Right atrium auricular region (tissue), 2 donors: ENCODE measurements around the gene BPIFB2. TPM values are rescaled to one million over a fixed set of nuclear protein-coding genes. Genes with fewer than 3 reads are reported as not detected.

ENCODE experiments used
- DNase-seq: peaks from one replicate; pipeline ENCODE4 v3.0.0-alpha.2; 2019; ENCODE audit warnings: low spot score
- H3K27ac ChIP-seq, 2 donors: fragments of 200-600 bp; sonication (generic); 1 replicate in 1 of 2; 2 replicates in 1 of 2; pipeline ENCODE4 v1.5.1; 2016 to 2019
- H3K27me3 ChIP-seq, 2 donors: fragments of 200-600 bp; sonication (generic); one replicate each; pipeline versions ENCODE4 v1.5.1 to v1.6.0; 2017 to 2019
- H3K36me3 ChIP-seq: fragments of 200-600 bp; sonication (generic); one replicate; pipeline ENCODE4 v1.5.1; 2016
- H3K4me1 ChIP-seq, 2 donors: fragments of 200-600 bp; sonication (generic); one replicate each; pipeline versions ENCODE4 v1.5.1 to v1.6.0; 2017 to 2019
- H3K4me3 ChIP-seq, 2 donors: fragments of 200-600 bp; sonication (generic); 1 replicate in 1 of 2; 2 replicates in 1 of 2; pipeline ENCODE4 v1.5.1; 2017 to 2019; ENCODE audit warnings: mild to moderate bottlenecking in 1 of 2, moderate library complexity in 1 of 2
- H3K9me3 ChIP-seq, 2 donors: fragments of 200-600 bp; sonication (generic); one replicate each; pipeline ENCODE4 v1.5.1; 2019
- total RNA-seq, 2 donors: library from RNA; depleted of rRNA; stranded (reverse); fragments of >200 nt; gene quantifications; one replicate each; pipeline ENCODE4 v1.1.0, GENCODE V29; 2016
- TF ChIP-seq, protein P1 (sequence below), 2 donors: fragments of 200-600 bp; sonication (generic); IDR thresholded peaks; one replicate each; pipeline ENCODE4 v1.5.1; 2019; ENCODE audit warnings: antibody characterized with exemption in 2 of 2

Gene BPIFB2
- total RNA-seq, 2 donors from 2014 or later: not detected

DNA sequence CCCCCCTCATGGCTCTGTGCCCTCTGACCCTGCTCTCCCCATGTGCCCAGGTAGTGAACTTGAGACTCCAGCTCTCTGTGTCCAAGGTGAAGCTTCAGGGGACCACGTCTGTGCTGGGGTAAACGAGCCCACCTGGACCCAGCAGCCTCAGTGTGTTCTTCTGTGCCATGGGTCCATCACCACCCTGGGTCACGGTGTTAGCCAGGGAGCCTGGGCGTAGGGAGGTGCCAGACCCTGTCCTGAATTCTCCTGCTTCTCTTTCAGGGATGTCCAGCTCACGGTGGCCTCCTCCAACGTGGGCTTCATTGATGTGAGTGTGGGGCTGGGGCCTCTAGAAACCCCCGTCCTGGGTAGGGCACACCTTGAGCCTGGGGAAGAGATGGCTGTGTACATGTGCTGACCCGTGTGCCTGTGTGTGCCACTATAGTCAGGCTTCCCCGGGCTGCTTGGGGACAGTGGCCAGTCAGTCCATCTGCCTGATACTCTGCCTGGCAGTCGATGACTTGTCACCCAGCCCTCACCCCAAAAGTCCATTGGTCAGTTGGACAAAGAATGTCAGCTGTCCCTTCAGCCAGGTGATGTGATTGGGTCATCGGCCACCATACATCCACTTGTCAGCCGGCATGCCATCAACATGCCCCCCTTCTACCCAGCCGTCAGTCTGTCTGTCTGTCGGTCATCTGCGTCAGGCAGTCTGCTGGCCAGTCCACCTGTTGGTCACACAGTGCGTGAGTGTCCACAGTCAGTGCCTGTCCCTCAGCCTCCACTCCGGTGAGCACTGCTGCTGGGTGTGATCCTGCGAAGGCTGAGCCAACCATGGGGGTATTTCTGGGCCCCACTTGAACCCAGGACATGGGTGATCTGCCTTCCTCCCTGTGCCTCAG, 13.0 kb downstream of the BPIFB2 start:
- no peak for DNase-seq
- Histone ChIP-seq H3K27ac (no peak overlapping the region), H3K4me1 (no peaks in the 10 kb centered on the region), H3K9me3 (no peaks in the 10 kb centered on the region), H3K27me3 (no peaks in the 10 kb centered on the region), H3K36me3 (no peaks in the 10 kb centered on the region), H3K4me3 (no peak overlapping the region)
- TF ChIP-seq, protein P1, sequence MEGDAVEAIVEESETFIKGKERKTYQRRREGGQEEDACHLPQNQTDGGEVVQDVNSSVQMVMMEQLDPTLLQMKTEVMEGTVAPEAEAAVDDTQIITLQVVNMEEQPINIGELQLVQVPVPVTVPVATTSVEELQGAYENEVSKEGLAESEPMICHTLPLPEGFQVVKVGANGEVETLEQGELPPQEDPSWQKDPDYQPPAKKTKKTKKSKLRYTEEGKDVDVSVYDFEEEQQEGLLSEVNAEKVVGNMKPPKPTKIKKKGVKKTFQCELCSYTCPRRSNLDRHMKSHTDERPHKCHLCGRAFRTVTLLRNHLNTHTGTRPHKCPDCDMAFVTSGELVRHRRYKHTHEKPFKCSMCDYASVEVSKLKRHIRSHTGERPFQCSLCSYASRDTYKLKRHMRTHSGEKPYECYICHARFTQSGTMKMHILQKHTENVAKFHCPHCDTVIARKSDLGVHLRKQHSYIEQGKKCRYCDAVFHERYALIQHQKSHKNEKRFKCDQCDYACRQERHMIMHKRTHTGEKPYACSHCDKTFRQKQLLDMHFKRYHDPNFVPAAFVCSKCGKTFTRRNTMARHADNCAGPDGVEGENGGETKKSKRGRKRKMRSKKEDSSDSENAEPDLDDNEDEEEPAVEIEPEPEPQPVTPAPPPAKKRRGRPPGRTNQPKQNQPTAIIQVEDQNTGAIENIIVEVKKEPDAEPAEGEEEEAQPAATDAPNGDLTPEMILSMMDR (IDR thresholded peaks at IDR 0.05): no peak

DNA sequence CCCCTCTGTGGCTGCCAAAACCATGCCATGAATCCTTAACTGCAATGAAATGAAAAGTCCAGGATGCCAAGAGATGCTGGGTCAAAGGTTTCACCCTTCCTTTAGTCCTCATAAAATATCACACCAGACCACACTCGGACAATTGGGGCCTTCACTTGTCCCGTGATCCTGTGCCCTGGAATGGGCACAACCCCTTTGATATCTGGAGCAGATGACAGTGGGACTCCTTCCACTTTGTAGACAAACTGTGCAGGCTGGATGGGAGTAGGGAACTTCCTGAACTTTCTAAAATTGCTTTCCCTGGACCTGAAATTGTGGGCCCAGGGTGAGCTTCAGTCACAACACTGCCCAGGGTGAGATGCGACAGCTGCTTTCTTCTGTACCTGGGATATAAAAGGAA, 14.4 kb downstream of the BPIFB2 start:
- no peak overlapping the region for H3K4me3 ChIP-seq
- no peaks in the 10 kb centered on the region for H3K27me3 ChIP-seq
- DNase-seq: no peak
- no peaks in the 10 kb centered on the region for H3K4me1 ChIP-seq
- no peak overlapping the region for H3K27ac ChIP-seq
- TF ChIP-seq, protein P1 (IDR thresholded peaks at IDR 0.05): no peak
- no peaks in the 10 kb centered on the region for H3K9me3 ChIP-seq
- H3K36me3 ChIP-seq: no peaks in the 10 kb centered on the region

DNA sequence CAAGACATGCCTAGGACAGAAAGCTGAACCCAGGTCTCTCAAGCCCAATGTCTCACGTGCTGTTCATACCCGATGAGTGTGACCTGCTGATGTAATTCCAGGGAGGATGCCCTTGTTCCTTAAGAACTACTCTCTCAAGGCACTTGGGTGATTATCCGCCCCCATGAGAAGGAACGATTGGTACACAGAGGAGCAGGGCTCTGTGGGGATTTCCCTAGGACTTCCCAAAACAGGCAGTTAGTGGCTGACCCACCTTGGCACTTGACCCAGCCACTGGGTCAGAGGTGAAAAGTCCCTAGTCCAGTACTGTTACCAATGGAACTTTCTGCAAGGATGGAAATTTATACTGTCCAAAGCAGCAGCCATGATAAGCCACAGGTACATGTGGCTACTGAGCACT, 14.8 kb downstream of the BPIFB2 start:
- Histone ChIP-seq H3K27me3 (no peaks in the 10 kb centered on the region), H3K4me3 (no peak overlapping the region), H3K27ac (no peak overlapping the region), H3K9me3 (no peaks in the 10 kb centered on the region), H3K36me3 (no peaks in the 10 kb centered on the region), H3K4me1 (no peaks in the 10 kb centered on the region)
- TF ChIP-seq, protein P1 (IDR thresholded peaks at IDR 0.05): no peak
- no peak for DNase-seq

DNA sequence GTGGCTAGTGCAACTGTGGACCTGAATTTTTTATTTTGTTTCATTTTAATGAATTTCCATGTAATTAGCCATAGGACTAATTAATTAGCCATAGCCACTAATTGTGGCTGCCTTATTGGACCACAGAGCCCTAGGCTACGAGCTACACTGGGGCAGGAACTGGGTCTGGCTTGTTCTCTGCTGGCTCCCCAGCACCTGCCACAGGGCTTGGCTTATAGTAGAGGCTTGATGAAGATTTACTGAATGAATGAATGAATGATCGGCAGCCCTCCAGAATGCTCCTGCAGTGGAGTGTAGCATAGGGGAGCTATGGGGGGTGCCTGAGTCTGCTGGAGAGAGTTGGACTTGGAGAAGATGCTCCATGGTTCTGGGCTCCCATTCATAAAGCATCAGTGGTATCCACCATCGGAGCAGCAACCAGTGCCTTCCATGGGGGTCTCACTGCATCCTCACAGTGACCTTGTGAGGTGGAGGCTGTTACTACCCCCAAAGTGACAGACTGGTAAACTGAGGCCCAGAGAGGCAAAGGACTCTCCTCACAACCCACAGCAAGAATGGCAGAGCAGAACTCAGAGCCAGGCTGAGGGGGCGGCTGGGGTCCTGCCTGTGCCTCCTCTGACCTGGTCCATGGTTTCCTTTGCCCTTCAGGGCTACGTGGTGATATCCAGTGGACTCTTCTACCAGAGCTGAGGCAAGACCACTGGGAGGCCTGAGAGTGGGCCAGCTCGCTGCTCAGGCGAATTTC, 15.4 kb downstream of the BPIFB2 start:
- DNase-seq: no peak
- Histone ChIP-seq H3K27ac (no peak overlapping the region), H3K36me3 (no peaks in the 10 kb centered on the region), H3K27me3 (no peaks in the 10 kb centered on the region), H3K4me1 (no peaks in the 10 kb centered on the region), H3K9me3 (no peaks in the 10 kb centered on the region), H3K4me3 (no peak overlapping the region)
- TF ChIP-seq, protein P1 (IDR thresholded peaks at IDR 0.05): no peak

DNA sequence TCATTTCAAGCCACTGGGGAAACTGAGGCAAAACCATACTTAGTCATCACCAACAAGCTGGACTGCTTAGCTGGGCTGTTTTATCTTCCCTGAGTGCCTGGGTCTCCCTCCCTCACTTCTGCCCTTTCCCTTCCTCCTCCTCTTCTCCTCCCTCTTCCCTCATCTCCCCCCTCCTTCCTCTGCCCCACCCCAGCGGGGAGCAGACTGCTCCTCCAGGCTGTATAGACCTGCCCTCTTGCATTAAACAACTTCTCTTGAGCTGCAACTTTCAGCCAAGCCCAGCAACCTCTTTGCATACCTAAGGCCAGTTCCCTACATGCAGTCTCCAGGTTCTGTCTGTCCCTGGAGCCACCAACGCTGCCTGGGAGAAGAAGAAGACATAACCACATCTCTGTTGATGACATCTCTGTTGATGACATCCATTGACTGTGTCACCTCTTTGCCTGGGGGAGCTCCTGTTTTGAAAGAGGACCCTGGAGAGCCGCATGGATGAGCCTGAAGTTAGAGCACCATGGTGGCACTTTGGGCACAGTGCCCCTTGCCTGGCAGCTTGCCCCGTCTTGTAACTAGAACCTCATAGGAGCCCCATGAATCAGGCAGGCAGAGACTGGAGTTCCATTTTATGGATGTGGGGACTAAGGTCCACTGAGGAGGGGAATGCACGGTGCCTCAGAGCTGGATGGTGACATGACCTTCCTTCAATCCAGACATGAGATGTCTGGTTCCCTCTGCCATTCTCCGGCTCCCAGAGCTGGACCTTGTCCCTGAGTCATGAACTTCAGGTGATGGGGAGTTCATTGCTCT, 16.1 kb downstream of the BPIFB2 start:
- TF ChIP-seq, protein P1 (IDR thresholded peaks at IDR 0.05): no peak
- Histone ChIP-seq H3K9me3 (no peaks in the 10 kb centered on the region), H3K4me3 (no peak overlapping the region), H3K27me3 (no peaks in the 10 kb centered on the region), H3K27ac (no peak overlapping the region), H3K4me1 (no peaks in the 10 kb centered on the region), H3K36me3 (no peaks in the 10 kb centered on the region)
- no peak for DNase-seq
